Dedifferentiated amniotic fluid mesenchymal stem cell (primary cell): ENCODE data around the gene FNBP1.
A peak's percentile ranks its signal among the peaks of the same experiment; 100 is the strongest.

ENCODE experiments used
- DNase-seq: peaks from one replicate; pipeline ENCODE4 v3.0.0-alpha.2; 2016; ENCODE audit errors: extremely low spot score

The FNBP1 gene

GRCh38 chr9:129919841-129920240 is 123.1 kb downstream of the FNBP1 start:
- DNase-seq: no peak

- DNase-seq: no peak
Observed at GRCh38 chr9:129919277-129919676, 123.7 kb downstream of the FNBP1 start.

- no peak for DNase-seq
Observed at GRCh38 chr9:129918296-129918950, 124.6 kb downstream of the FNBP1 start.

- no peak for DNase-seq
Observed at GRCh38 chr9:129916707-129917106, 126.3 kb downstream of the FNBP1 start.

GRCh38 chr9:129914051-129914450 is 128.9 kb downstream of the FNBP1 start:
- no peak for DNase-seq

GRCh38 chr9:129910628-129911567 is 132.1 kb downstream of the FNBP1 start:
- peak; percentile 98 for DNase-seq

GRCh38 chr9:129909851-129910250 is 133.1 kb downstream of the FNBP1 start:
- DNase-seq: no peak

GRCh38 chr9:129908906-129909305 is 134.1 kb downstream of the FNBP1 start:
- DNase-seq: no peak

- DNase-seq: no peak
Observed at GRCh38 chr9:129907201-129907600, 135.8 kb downstream of the FNBP1 start.

GRCh38 chr9:129906298-129906697 is 136.7 kb downstream of the FNBP1 start:
- DNase-seq: no peak

GRCh38 chr9:129904734-129905133 is 138.3 kb downstream of the FNBP1 start:
- no peak for DNase-seq

GRCh38 chr9:129902740-129903134 is 140.3 kb downstream of the FNBP1 start:
- no peak for DNase-seq

GRCh38 chr9:129901993-129902739 is 140.8 kb downstream of the FNBP1 start:
- DNase-seq: no peak

- no peak for DNase-seq
Observed at GRCh38 chr9:129900263-129901027, 142.5 kb downstream of the FNBP1 start.

- no peak for DNase-seq
Observed at GRCh38 chr9:129899620-129900019, 143.4 kb downstream of the FNBP1 start.

GRCh38 chr9:129898185-129898584 is 144.8 kb downstream of the FNBP1 start:
- DNase-seq: no peak

- DNase-seq: no peak
Observed at GRCh38 chr9:129897263-129897662, 145.7 kb downstream of the FNBP1 start.

GRCh38 chr9:129895376-129896268 is 147.4 kb downstream of the FNBP1 start:
- DNase-seq: no peak

- DNase-seq: no peak
Observed at GRCh38 chr9:129894120-129894823, 148.7 kb downstream of the FNBP1 start.

- DNase-seq: no peak
Observed at GRCh38 chr9:129891569-129891968, 151.4 kb downstream of the FNBP1 start.
